Astrocyte (in vitro differentiated cells and primary cell): ENCODE results near the gene PDE9A. TPM values are rescaled to one million over a fixed set of nuclear protein-coding genes. Genes with fewer than 3 reads are reported as not detected.

Experiments used
- DNase-seq: peaks from one replicate; pipeline ENCODE4 v3.0.0-alpha.2; 2010; ENCODE audit warnings: low read depth
- FAIRE-seq: peaks from 2 replicates; lab custom pipeline; 2011; peaks lifted over from hg19 to GRCh38; lab: Jason Lieb, UNC
- H2AFZ ChIP-seq: 2 replicates; pipeline ENCODE4 v1.6.0; 2012; ENCODE audit warnings: low read depth, low read length, inconsistent platforms
- H3K27ac ChIP-seq: 2 replicates; pipeline ENCODE4 v1.5.1; 2011; ENCODE audit warnings: low read depth, low read length, inconsistent platforms
- H3K27me3 ChIP-seq: 2 replicates; pipeline ENCODE4 v1.6.0; 2011; ENCODE audit warnings: low read length, inconsistent platforms; ENCODE audit not compliant: insufficient read depth
- H3K36me3 ChIP-seq: 2 replicates; pipeline ENCODE4 v1.5.1; 2011; ENCODE audit warnings: low read length, inconsistent platforms; ENCODE audit not compliant: insufficient read depth
- H3K4me1 ChIP-seq: 2 replicates; pipeline ENCODE4 v1.5.1; 2011; ENCODE audit warnings: low read length, inconsistent platforms; ENCODE audit not compliant: insufficient read depth
- H3K4me2 ChIP-seq: 2 replicates; pipeline ENCODE4 v1.6.0; 2012; ENCODE audit warnings: low read length, inconsistent platforms
- H3K4me3 ChIP-seq: 2 replicates; pipeline ENCODE4 v1.5.1; 2011; ENCODE audit warnings: low read depth, mild to moderate bottlenecking, low read length, inconsistent platforms; ENCODE audit not compliant: insufficient read depth
- H3K79me2 ChIP-seq: 2 replicates; pipeline ENCODE4 v1.6.0; 2012; ENCODE audit warnings: mild to moderate bottlenecking, low read length, inconsistent platforms; ENCODE audit not compliant: insufficient read depth
- H3K9ac ChIP-seq: 2 replicates; pipeline ENCODE4 v1.6.0; 2012; ENCODE audit warnings: mild to moderate bottlenecking, low read length, inconsistent platforms
- H3K9me3 ChIP-seq: 2 replicates; pipeline ENCODE4 v1.5.1; 2012; ENCODE audit warnings: low read depth, mild to moderate bottlenecking, low read length, inconsistent platforms; ENCODE audit not compliant: insufficient read depth
- H4K20me1 ChIP-seq: 2 replicates; pipeline ENCODE4 v1.6.0; 2012; ENCODE audit warnings: low read length, inconsistent platforms; ENCODE audit not compliant: insufficient read depth
- H3K27ac Mint-ChIP-seq: one replicate; pipeline ENCODE4 v1.8.0; 2021; ENCODE audit warnings: mild to moderate bottlenecking, mixed read lengths; ENCODE audit not compliant: unreplicated experiment
- H3K27me3 Mint-ChIP-seq: one replicate; pipeline ENCODE4 v1.8.0; 2021; ENCODE audit warnings: low read depth, mixed read lengths; ENCODE audit not compliant: unreplicated experiment
- H3K36me3 Mint-ChIP-seq: one replicate; pipeline ENCODE4 v1.8.0; 2021; ENCODE audit warnings: low read depth, mixed read lengths; ENCODE audit not compliant: unreplicated experiment
- H3K4me1 Mint-ChIP-seq: one replicate; pipeline ENCODE4 v1.8.0; 2021; ENCODE audit warnings: low read depth, mixed read lengths; ENCODE audit not compliant: unreplicated experiment
- H3K4me3 Mint-ChIP-seq: one replicate; pipeline ENCODE4 v1.8.0; 2021; ENCODE audit warnings: mild to moderate bottlenecking, moderate library complexity, mixed read lengths; ENCODE audit not compliant: unreplicated experiment
- H3K9me3 Mint-ChIP-seq: one replicate; pipeline ENCODE4 v1.8.0; 2021; ENCODE audit warnings: mild to moderate bottlenecking, mixed read lengths; ENCODE audit not compliant: unreplicated experiment
- EZH2 ChIP-seq: IDR thresholded peaks from 2 replicates; pipeline ENCODE4 v1.6.1; 2012; ENCODE audit warnings: mild to moderate bottlenecking, low read length, inconsistent platforms; ENCODE audit not compliant: insufficient read depth
- total RNA-seq: library from RNA; stranded (reverse); gene quantifications from 2 replicates; pipeline ENCODE4 v1.2.1, GENCODE V29; 2021
- TF ChIP-seq, protein P1 (sequence below): IDR thresholded peaks from 2 replicates; pipeline ENCODE4 v1.5.1; 2011; ENCODE audit warnings: low read depth, mild to moderate bottlenecking, inconsistent platforms, low read length, moderate library complexity; ENCODE audit not compliant: insufficient read depth

The PDE9A gene
- total RNA-seq, 1 donor from 2014 or later: 7.8 TPM

DNA sequence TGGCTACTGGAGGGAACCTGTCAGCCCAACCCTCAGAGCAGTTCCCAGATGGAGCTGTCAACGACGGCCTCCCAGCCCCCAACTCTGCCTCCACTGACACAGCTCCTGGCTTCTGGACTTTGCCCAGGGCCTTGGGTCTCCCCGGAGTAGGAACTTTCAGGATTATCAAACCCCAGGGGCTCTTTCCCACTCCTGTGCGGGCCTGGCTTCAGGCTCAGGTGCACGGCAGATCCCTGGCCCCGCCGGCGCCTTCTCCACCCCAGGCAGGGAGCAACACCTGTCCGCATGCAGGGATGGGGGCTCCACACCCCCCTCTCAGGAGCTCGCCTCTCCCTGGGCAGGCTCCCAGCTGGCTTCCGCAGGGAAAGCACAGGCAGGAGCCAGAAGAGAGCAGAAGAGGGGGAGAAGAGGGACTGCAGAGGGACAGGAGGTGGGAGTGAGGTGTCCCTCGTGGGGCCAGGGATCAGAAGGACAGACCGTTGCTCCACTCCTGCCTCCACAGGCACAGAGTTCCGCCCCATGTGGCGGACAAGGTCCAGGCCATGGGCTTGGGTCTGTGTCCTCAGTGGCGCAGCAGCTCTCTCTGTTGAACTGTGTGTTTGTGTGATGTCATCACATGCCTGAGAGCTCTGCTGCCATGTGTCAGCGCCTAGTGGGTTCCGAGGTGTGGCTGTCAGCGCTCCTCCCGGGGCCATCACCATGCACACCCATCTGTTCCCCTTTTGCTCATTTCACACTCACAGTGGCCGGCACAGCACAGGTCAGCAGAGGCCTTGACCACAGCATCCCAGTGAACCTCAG is 107.7 kb downstream of the PDE9A start:
- no peaks in the 10 kb centered on the region for H3K79me2 ChIP-seq
- H3K9me3 Mint-ChIP-seq: peaks cover 2% of the 10 kb centered on the region
- peaks cover 16% of the 10 kb centered on the region for H3K36me3 Mint-ChIP-seq
- TF ChIP-seq EZH2: no peak
- TF ChIP-seq, protein P1, sequence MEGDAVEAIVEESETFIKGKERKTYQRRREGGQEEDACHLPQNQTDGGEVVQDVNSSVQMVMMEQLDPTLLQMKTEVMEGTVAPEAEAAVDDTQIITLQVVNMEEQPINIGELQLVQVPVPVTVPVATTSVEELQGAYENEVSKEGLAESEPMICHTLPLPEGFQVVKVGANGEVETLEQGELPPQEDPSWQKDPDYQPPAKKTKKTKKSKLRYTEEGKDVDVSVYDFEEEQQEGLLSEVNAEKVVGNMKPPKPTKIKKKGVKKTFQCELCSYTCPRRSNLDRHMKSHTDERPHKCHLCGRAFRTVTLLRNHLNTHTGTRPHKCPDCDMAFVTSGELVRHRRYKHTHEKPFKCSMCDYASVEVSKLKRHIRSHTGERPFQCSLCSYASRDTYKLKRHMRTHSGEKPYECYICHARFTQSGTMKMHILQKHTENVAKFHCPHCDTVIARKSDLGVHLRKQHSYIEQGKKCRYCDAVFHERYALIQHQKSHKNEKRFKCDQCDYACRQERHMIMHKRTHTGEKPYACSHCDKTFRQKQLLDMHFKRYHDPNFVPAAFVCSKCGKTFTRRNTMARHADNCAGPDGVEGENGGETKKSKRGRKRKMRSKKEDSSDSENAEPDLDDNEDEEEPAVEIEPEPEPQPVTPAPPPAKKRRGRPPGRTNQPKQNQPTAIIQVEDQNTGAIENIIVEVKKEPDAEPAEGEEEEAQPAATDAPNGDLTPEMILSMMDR: no peak
- H3K27ac Mint-ChIP-seq: no peak overlapping the region
- no peaks in the 10 kb centered on the region for H3K36me3 ChIP-seq
- DNase-seq (no peak), FAIRE-seq (no peak)
- no peaks in the 10 kb centered on the region for H4K20me1 ChIP-seq
- H3K27me3 Mint-ChIP-seq: peaks cover 29% of the 10 kb centered on the region
- no peak overlapping the region for H3K4me3 Mint-ChIP-seq
- no peak overlapping the region for H2AFZ ChIP-seq
- H3K4me2 ChIP-seq: no peak overlapping the region
- no peaks in the 10 kb centered on the region for H3K9me3 ChIP-seq
- H3K4me1 ChIP-seq: no peaks in the 10 kb centered on the region
- no peaks in the 10 kb centered on the region for H3K27me3 ChIP-seq
- no peaks in the 10 kb centered on the region for H3K4me1 Mint-ChIP-seq
- H3K4me3 ChIP-seq: no peak overlapping the region
- no peak overlapping the region for H3K9ac ChIP-seq
- H3K27ac ChIP-seq: no peak overlapping the region

GRCh38 chr21:42761776-42762335 is 108.4 kb downstream of the PDE9A start:
- no peaks in the 10 kb centered on the region for H3K27me3 ChIP-seq
- Mint-ChIP-seq H3K4me3 (no peak overlapping the region), H3K36me3 (peaks cover 16% of the 10 kb centered on the region), H3K27me3 (peaks cover 26% of the 10 kb centered on the region), H3K27ac (peak overlapping the region; percentile 47), H3K9me3 (peaks cover 2% of the 10 kb centered on the region), H3K4me1 (no peaks in the 10 kb centered on the region)
- DNase-seq: no peak
- H3K9ac ChIP-seq: no peak overlapping the region
- H3K27ac ChIP-seq: no peak overlapping the region
- H2AFZ ChIP-seq: no peak overlapping the region
- no peak for FAIRE-seq
- H3K4me3 ChIP-seq: no peak overlapping the region
- H3K4me2 ChIP-seq: no peak overlapping the region
- H3K9me3 ChIP-seq: no peaks in the 10 kb centered on the region
- no peaks in the 10 kb centered on the region for H3K36me3 ChIP-seq
- H3K4me1 ChIP-seq: no peaks in the 10 kb centered on the region
- H3K79me2 ChIP-seq: no peaks in the 10 kb centered on the region
- TF ChIP-seq, protein P1: no peak
- TF ChIP-seq EZH2: no peak
- no peaks in the 10 kb centered on the region for H4K20me1 ChIP-seq
